Mesenchymal stem cell (in vitro differentiated cells and primary cell): ENCODE data around the gene THADA.

ENCODE experiments used
- DNase-seq: peaks from one replicate; pipeline ENCODE4 v3.0.0-alpha.2; 2013
- H2AFZ ChIP-seq: one replicate; pipeline ENCODE4 v1.6.1; 2013; ENCODE audit warnings: low read depth, mild to moderate bottlenecking, control low read depth, inconsistent platforms, low read length, moderate library complexity
- H2AK5ac ChIP-seq: 2 replicates; pipeline ENCODE4 v1.6.1; 2013; ENCODE audit warnings: low read length, moderate library complexity, mild to moderate bottlenecking, inconsistent platforms; ENCODE audit not compliant: severe bottlenecking
- H2BK120ac ChIP-seq: one replicate; pipeline ENCODE4 v1.6.1; 2013; ENCODE audit warnings: low read depth, mild to moderate bottlenecking, inconsistent platforms, low read length, moderate library complexity
- H2BK12ac ChIP-seq, 2 experiments: one replicate each; pipeline ENCODE4 v1.6.1; 2013; ENCODE audit warnings: inconsistent platforms in 2 of 2, low read length in 2 of 2, mild to moderate bottlenecking in 2 of 2, moderate library complexity in 2 of 2, control low read depth in 1 of 2
- H2BK15ac ChIP-seq: one replicate; pipeline ENCODE4 v1.6.1; 2013; ENCODE audit warnings: mild to moderate bottlenecking, low read depth, inconsistent platforms; ENCODE audit not compliant: poor library complexity, severe bottlenecking
- H2BK5ac ChIP-seq: 2 replicates; pipeline ENCODE4 v1.6.1; 2013; ENCODE audit warnings: low read depth, mild to moderate bottlenecking, low read length, control low read depth, inconsistent platforms; ENCODE audit not compliant: poor library complexity, severe bottlenecking
- H3K14ac ChIP-seq, 2 experiments: one replicate each; pipeline ENCODE4 v1.6.1; 2013; ENCODE audit warnings: inconsistent platforms in 2 of 2, low read length in 2 of 2, control low read depth in 1 of 2, mild to moderate bottlenecking in 1 of 2, moderate library complexity in 1 of 2
- H3K18ac ChIP-seq, 2 experiments: one replicate each; pipeline ENCODE4 v1.6.1; 2013; ENCODE audit warnings: inconsistent platforms in 2 of 2, low read length in 2 of 2, control low read depth in 1 of 2, low read depth in 1 of 2, mild to moderate bottlenecking in 1 of 2
- H3K23ac ChIP-seq, 2 experiments: one replicate each; pipeline ENCODE4 v1.6.1; 2013; ENCODE audit warnings: inconsistent platforms in 2 of 2, low read length in 2 of 2, mild to moderate bottlenecking in 2 of 2, moderate library complexity in 2 of 2, control low read depth in 1 of 2
- H3K27ac ChIP-seq: 2 replicates; pipeline ENCODE4 v1.5.1; 2013; ENCODE audit warnings: mild to moderate bottlenecking, moderate library complexity, low read length, control low read depth, inconsistent platforms; ENCODE audit not compliant: poor library complexity, severe bottlenecking
- H3K27me3 ChIP-seq, 2 experiments: 2 replicates each; pipeline versions ENCODE4 v1.6.1 to v1.7.0; 2013; ENCODE audit warnings: low read length in 2 of 2, mild to moderate bottlenecking in 2 of 2, moderate library complexity in 2 of 2, control low read depth in 1 of 2, inconsistent platforms in 1 of 2; ENCODE audit not compliant: control insufficient read depth in 1 of 2, insufficient read depth in 1 of 2
- H3K36me3 ChIP-seq, 2 experiments: 2 replicates each; pipeline versions ENCODE4 v1.6.1 to v1.7.0; 2013; ENCODE audit warnings: low read length in 2 of 2, control low read depth in 1 of 2, inconsistent platforms in 1 of 2, low read depth in 1 of 2, mild to moderate bottlenecking in 1 of 2; ENCODE audit not compliant: insufficient read depth in 2 of 2, control insufficient read depth in 1 of 2
- H3K4ac ChIP-seq, 2 experiments: one replicate each; pipeline ENCODE4 v1.6.1; 2013; ENCODE audit warnings: inconsistent platforms in 2 of 2, low read length in 2 of 2, mild to moderate bottlenecking in 2 of 2, moderate library complexity in 2 of 2, control low read depth in 1 of 2, low read depth in 1 of 2
- H3K4me1 ChIP-seq: 2 replicates; pipeline ENCODE4 v1.6.1; 2013; ENCODE audit warnings: low read depth, low read length, control low read depth; ENCODE audit not compliant: control insufficient read depth, insufficient read depth
- H3K4me2 ChIP-seq: 2 replicates; pipeline ENCODE4 v1.6.1; 2013; ENCODE audit warnings: low read length, mild to moderate bottlenecking, inconsistent platforms; ENCODE audit not compliant: poor library complexity, severe bottlenecking
- H3K4me3 ChIP-seq, 2 experiments: 2 replicates each; pipeline versions ENCODE4 v1.5.1 to v1.7.0; 2013; ENCODE audit warnings: low read length in 2 of 2, mild to moderate bottlenecking in 2 of 2, control low read depth in 1 of 2, low read depth in 1 of 2; ENCODE audit not compliant: insufficient read depth in 1 of 2
- H3K79me1 ChIP-seq: replicated peaks from 2 replicates; pipeline ENCODE4 v1.6.1; 2013; ENCODE audit warnings: mild to moderate bottlenecking, control low read depth, low read length, inconsistent platforms; ENCODE audit not compliant: poor library complexity, severe bottlenecking
- H3K9ac ChIP-seq: 2 replicates; pipeline ENCODE4 v1.7.0; 2013; ENCODE audit warnings: mild to moderate bottlenecking, low read length, moderate library complexity
- H3K9me3 ChIP-seq: 2 replicates; pipeline ENCODE4 v1.7.0; 2013; ENCODE audit warnings: mild to moderate bottlenecking, low read length; ENCODE audit not compliant: control insufficient read depth
- H4K8ac ChIP-seq: one replicate; pipeline ENCODE4 v1.6.1; 2013; ENCODE audit warnings: inconsistent platforms, mild to moderate bottlenecking, low read length, moderate library complexity
- H4K91ac ChIP-seq: one replicate; pipeline ENCODE4 v1.6.1; 2013; ENCODE audit warnings: mild to moderate bottlenecking, low read length, inconsistent platforms
- WGBS: methylation state at CpG from one replicate; pipeline ENCODE4 v1.1.7; 2013; ENCODE audit warnings: mixed read lengths; 5-methylcytosine and 5-hydroxymethylcytosine counted together

The THADA gene

DNA sequence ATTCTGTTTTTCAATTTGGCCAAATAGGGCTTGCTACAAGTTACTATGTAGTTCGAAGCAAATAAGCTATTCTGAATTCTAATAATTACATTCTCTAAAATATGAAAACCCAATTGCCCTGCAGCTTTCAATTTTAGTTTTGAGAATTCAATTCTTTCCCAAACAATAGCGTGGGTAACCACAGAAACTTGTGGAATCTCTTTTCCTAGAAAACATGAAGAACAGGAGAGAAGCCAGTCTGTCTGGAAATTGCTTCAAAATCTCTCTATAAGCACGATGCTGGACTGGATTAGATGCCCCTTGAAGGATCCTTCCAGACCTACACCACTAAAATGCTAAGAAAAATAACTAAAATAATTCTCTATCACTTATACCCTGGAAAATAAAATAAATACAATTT lies 115.0 kb downstream of the THADA start:
- no peak for DNase-seq
- H2BK120ac ChIP-seq = no peak overlapping the region
- no peak overlapping the region for H2BK5ac ChIP-seq
- H3K4me3 ChIP-seq = no peak overlapping the region
- no peak overlapping the region for H2AFZ ChIP-seq
- no peaks in the 10 kb centered on the region for H3K36me3 ChIP-seq
- WGBS = 91% methylated on average over 3 of the region's 3 CpGs
- H2AK5ac ChIP-seq = no peak overlapping the region
- H4K91ac ChIP-seq = no peak overlapping the region
- no peak overlapping the region for H2BK12ac ChIP-seq
- H3K27ac ChIP-seq = no peak overlapping the region
- no peak overlapping the region for H2BK15ac ChIP-seq
- no peak overlapping the region for H3K4ac ChIP-seq
- H3K23ac ChIP-seq = no peak overlapping the region
- H3K27me3 ChIP-seq = no peaks in the 10 kb centered on the region
- no peak overlapping the region for H3K14ac ChIP-seq
- no peaks in the 10 kb centered on the region for H3K9me3 ChIP-seq
- no peak overlapping the region for H4K8ac ChIP-seq
- H3K79me1 ChIP-seq = peaks cover 2% of the 10 kb centered on the region
- H3K18ac ChIP-seq = no peak overlapping the region
- no peak overlapping the region for H3K4me2 ChIP-seq
- no peaks in the 10 kb centered on the region for H3K4me1 ChIP-seq
- no peak overlapping the region for H3K9ac ChIP-seq

DNA sequence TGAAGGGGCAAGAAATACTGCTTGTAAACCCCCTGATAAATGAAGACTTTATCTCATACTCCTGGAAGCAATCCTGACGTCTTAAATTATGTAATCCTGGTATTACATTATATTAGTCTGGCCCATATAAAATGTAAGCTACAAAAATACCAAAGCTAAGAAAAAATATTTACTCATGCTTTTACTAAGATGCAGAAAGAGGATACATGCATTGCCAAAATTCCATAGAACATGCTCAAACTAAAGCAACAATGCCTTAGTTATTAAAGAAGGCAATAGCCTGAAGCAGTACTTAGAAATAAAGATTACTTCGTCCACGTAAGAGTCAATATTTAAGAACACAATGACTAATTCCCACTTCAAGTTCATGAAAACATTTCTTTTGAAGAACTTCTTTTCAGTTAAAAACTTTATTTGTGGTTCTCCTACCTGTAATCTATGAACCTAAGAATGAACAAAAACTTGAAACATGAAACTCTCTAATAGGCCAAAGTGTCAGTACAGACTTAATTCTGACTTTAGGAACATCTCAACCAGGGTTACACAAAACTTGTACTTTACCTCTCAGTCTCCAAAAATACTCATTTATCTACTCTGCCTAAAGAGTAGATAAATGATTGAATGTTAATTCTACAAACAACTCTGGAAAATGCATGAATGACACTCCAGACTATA lies 117.3 kb downstream of the THADA start:
- no peaks in the 10 kb centered on the region for H3K27me3 ChIP-seq
- no peak overlapping the region for H3K23ac ChIP-seq
- H2AFZ ChIP-seq = no peak overlapping the region
- H3K14ac ChIP-seq = no peak overlapping the region
- no peak overlapping the region for H3K4me3 ChIP-seq
- peaks cover 3% of the 10 kb centered on the region for H3K79me1 ChIP-seq
- no peak overlapping the region for H2AK5ac ChIP-seq
- no peak overlapping the region for H3K9ac ChIP-seq
- no peaks in the 10 kb centered on the region for H3K9me3 ChIP-seq
- H3K18ac ChIP-seq = no peak overlapping the region
- no peak overlapping the region for H2BK5ac ChIP-seq
- no peak overlapping the region for H3K4ac ChIP-seq
- 100% methylated on average over 2 of the region's 3 CpGs for WGBS
- H3K36me3 ChIP-seq = peaks cover 0 to 6% of the 10 kb centered on the region in 2 experiments
- H3K4me1 ChIP-seq = no peaks in the 10 kb centered on the region
- H3K27ac ChIP-seq = no peak overlapping the region
- H4K91ac ChIP-seq = no peak overlapping the region
- H2BK15ac ChIP-seq = no peak overlapping the region
- no peak for DNase-seq
- no peak overlapping the region for H4K8ac ChIP-seq
- no peak overlapping the region for H2BK12ac ChIP-seq
- H2BK120ac ChIP-seq = no peak overlapping the region
- no peak overlapping the region for H3K4me2 ChIP-seq

GRCh38 chr2:43475922-43476321 lies 119.9 kb downstream of the THADA start:
- no peak overlapping the region for H3K4me3 ChIP-seq
- no peaks in the 10 kb centered on the region for H3K27me3 ChIP-seq
- peaks cover 3 to 13% of the 10 kb centered on the region in 2 experiments for H3K36me3 ChIP-seq
- no peak overlapping the region for H4K8ac ChIP-seq
- no CpG with 5 or more reads among the region's 2 CpGs for WGBS
- H2BK120ac ChIP-seq = no peak overlapping the region
- H3K4me1 ChIP-seq = no peaks in the 10 kb centered on the region
- H3K14ac ChIP-seq = no peak overlapping the region
- no peak overlapping the region for H2BK5ac ChIP-seq
- no peak overlapping the region for H3K23ac ChIP-seq
- no peak for DNase-seq
- H3K9me3 ChIP-seq = peaks cover 8% of the 10 kb centered on the region
- no peak overlapping the region for H4K91ac ChIP-seq
- no peak overlapping the region for H2BK12ac ChIP-seq
- no peak overlapping the region for H3K18ac ChIP-seq
- H3K4me2 ChIP-seq = no peak overlapping the region
- H3K79me1 ChIP-seq = peaks cover 3% of the 10 kb centered on the region
- H3K4ac ChIP-seq = peak overlapping the region in 1 of 2 experiments; percentile 13
- no peak overlapping the region for H3K27ac ChIP-seq
- no peak overlapping the region for H2AK5ac ChIP-seq
- H2BK15ac ChIP-seq = no peak overlapping the region
- H3K9ac ChIP-seq = no peak overlapping the region
- no peak overlapping the region for H2AFZ ChIP-seq

DNA sequence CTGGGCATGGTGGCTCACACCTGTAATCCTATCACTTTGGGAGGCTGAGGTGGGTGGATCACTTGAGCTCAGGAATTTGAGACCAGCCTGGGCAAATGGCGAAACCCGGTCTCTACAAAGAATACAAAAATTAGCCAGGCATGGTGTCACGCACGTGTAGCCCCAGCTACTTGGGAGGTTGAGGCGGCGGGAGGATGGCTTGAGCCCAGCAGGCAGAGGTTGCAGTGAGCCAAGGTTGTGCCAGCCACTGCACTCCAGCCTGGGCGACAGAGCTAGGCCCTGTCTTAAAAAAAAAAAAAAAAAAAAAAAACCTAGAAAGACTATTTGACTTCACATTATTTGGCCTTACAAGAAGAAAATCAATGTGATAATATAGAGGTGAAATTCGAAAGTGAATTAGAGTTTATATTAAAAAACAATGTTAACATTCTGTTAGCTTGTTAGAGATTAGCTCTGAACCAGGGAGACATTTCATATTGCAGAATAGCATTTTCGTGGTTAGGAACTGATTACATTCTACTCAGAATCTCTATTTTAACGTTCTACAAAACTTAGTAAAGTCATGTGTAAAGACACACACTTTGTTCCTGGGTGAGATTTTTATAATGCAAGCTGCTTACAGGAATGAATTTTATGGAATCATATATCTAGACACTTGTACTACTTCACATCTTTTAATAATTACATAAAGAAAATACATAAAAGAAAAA lies 120.5 kb downstream of the THADA start:
- Histone ChIP-seq H3K23ac (no peak overlapping the region), H3K27ac (no peak overlapping the region), H4K91ac (no peak overlapping the region), H3K4me2 (no peak overlapping the region), H3K9me3 (peaks cover 8% of the 10 kb centered on the region), H2BK15ac (no peak overlapping the region), H3K4me3 (no peak overlapping the region), H2BK120ac (no peak overlapping the region), H3K36me3 (peaks cover 3 to 13% of the 10 kb centered on the region in 2 experiments), H3K27me3 (no peaks in the 10 kb centered on the region), H2BK5ac (no peak overlapping the region), H3K79me1 (peaks cover 3% of the 10 kb centered on the region), H2AK5ac (no peak overlapping the region), H2AFZ (no peak overlapping the region), H3K14ac (peak overlapping the region in 1 of 2 experiments; percentile 56), H4K8ac (no peak overlapping the region), H3K4ac (peak overlapping the region in 1 of 2 experiments; percentile 35), H3K4me1 (no peaks in the 10 kb centered on the region), H2BK12ac (peak overlapping the region in 1 of 2 experiments; percentile 93), H3K18ac (peak overlapping the region in 1 of 2 experiments; percentile 68), H3K9ac (no peak overlapping the region)
- DNase-seq = no peak
- 93% methylated on average over 7 of the region's 10 CpGs for WGBS
